ENCODE results near the gene WNT5B.
A peak's percentile ranks its signal among the peaks of the same experiment; 100 is the strongest.

WNT5B gene

GRCh38 chr12:1656902-1657301 lies 27.9 kb downstream of the WNT5B start:
- no peak overlapping the region for H2BK120ac ChIP-seq (ENCODE audit: low read depth, low read length)
- H3K14ac ChIP-seq (ENCODE audit: low read length), result no peak overlapping the region
- no peak overlapping the region for H4K91ac ChIP-seq (ENCODE audit: low read depth, low read length, poor library complexity)
- no peaks in the 10 kb centered on the region for H3K79me1 ChIP-seq (ENCODE audit: low read depth, low read length)
- H3K18ac ChIP-seq (ENCODE audit: low read length), result peak overlapping the region; percentile 65
- no peak overlapping the region for H2AFZ ChIP-seq (ENCODE audit: low read length)
- no peak overlapping the region for H3K4ac ChIP-seq (ENCODE audit: low read length)
- no peak for DNase-seq (ENCODE audit: low spot score)
- no peaks in the 10 kb centered on the region for H3K9me3 ChIP-seq (replicated peaks in 1 of 2; ENCODE audit: control insufficient read depth in 2 of 2, insufficient read depth in 1 of 2, low read depth in 1 of 2, low read length in 2 of 2)
- no peak overlapping the region for H2BK15ac ChIP-seq (ENCODE audit: low read length)
- H3K27me3 ChIP-seq (ENCODE audit: control insufficient read depth in 3 of 3, insufficient read depth in 3 of 3, low read depth in 1 of 3, low read length in 3 of 3), result peaks cover 0 to 50% (median 3%) of the 10 kb centered on the region in 3 experiments
- no peak overlapping the region for H2BK12ac ChIP-seq (ENCODE audit: low read length)
- H3K4me1 ChIP-seq (ENCODE audit: control insufficient read depth in 2 of 2, insufficient read depth in 1 of 2, low read depth in 1 of 2, low read length in 2 of 2), result peaks cover 0 to 3% of the 10 kb centered on the region in 2 donors
- no peak overlapping the region for H2BK5ac ChIP-seq (ENCODE audit: low read length)
- H3K9ac ChIP-seq (ENCODE audit: low read depth, low read length, poor library complexity), result no peak overlapping the region
- H3K4me3 ChIP-seq (ENCODE audit: low read length in 2 of 2), result no peak overlapping the region
- H2AK5ac ChIP-seq (ENCODE audit: low read depth, low read length), result no peak overlapping the region
- peaks cover 0 to 5% of the 10 kb centered on the region in 2 donors for H3K36me3 ChIP-seq (replicated peaks in 1 of 2; ENCODE audit: control insufficient read depth in 2 of 2, insufficient read depth in 2 of 2, low read length in 2 of 2)
- no CpG with 5 or more reads among the region's 12 CpGs for WGBS, 2 donors (ENCODE audit: extremely low coverage in 2 of 2, insufficient read length in 2 of 2, insufficient replicate concordance in 1 of 2)
- H3K4me2 ChIP-seq (ENCODE audit: insufficient read depth, low read length, poor library complexity, severe bottlenecking), result no peak overlapping the region
- no peak overlapping the region for H3K27ac ChIP-seq (replicated peaks; ENCODE audit: low read length)
- no peak overlapping the region for H4K8ac ChIP-seq (ENCODE audit: low read depth, low read length)
- H3K23ac ChIP-seq (ENCODE audit: low read depth, low read length, poor library complexity), result no peak overlapping the region

GRCh38 chr12:1657688-1658087 lies 28.7 kb downstream of the WNT5B start:
- Histone ChIP-seq H3K4ac (ENCODE audit: low read length) (no peak overlapping the region), H3K4me1 (ENCODE audit: control insufficient read depth in 2 of 2, insufficient read depth in 1 of 2, low read depth in 1 of 2, low read length in 2 of 2) (peaks cover 0 to 3% of the 10 kb centered on the region in 2 donors), H2AK5ac (ENCODE audit: low read depth, low read length) (no peak overlapping the region), H4K91ac (ENCODE audit: low read depth, low read length, poor library complexity) (no peak overlapping the region), H2BK5ac (ENCODE audit: low read length) (no peak overlapping the region), H2BK12ac (ENCODE audit: low read length) (no peak overlapping the region), H3K27ac (replicated peaks; ENCODE audit: low read length) (no peak overlapping the region), H3K4me3 (ENCODE audit: low read length in 2 of 2) (no peak overlapping the region), H2AFZ (ENCODE audit: low read length) (no peak overlapping the region), H4K8ac (ENCODE audit: low read depth, low read length) (no peak overlapping the region), H3K36me3 (replicated peaks in 1 of 2; ENCODE audit: control insufficient read depth in 2 of 2, insufficient read depth in 2 of 2, low read length in 2 of 2) (peaks cover 0 to 5% of the 10 kb centered on the region in 2 donors), H3K14ac (ENCODE audit: low read length) (no peak overlapping the region), H3K4me2 (ENCODE audit: insufficient read depth, low read length, poor library complexity, severe bottlenecking) (no peak overlapping the region), H3K18ac (ENCODE audit: low read length) (no peak overlapping the region), H3K27me3 (ENCODE audit: control insufficient read depth in 3 of 3, insufficient read depth in 3 of 3, low read depth in 1 of 3, low read length in 3 of 3) (peaks cover 0 to 48% (median 4%) of the 10 kb centered on the region in 3 experiments), H3K23ac (ENCODE audit: low read depth, low read length, poor library complexity) (no peak overlapping the region), H2BK15ac (ENCODE audit: low read length) (no peak overlapping the region), H3K9ac (ENCODE audit: low read depth, low read length, poor library complexity) (no peak overlapping the region), H3K79me1 (ENCODE audit: low read depth, low read length) (no peaks in the 10 kb centered on the region), H2BK120ac (ENCODE audit: low read depth, low read length) (no peak overlapping the region), H3K9me3 (replicated peaks in 1 of 2; ENCODE audit: control insufficient read depth in 2 of 2, insufficient read depth in 1 of 2, low read depth in 1 of 2, low read length in 2 of 2) (no peaks in the 10 kb centered on the region)
- no CpG with 5 or more reads among the region's 1 CpG for WGBS, 2 donors (ENCODE audit: extremely low coverage in 2 of 2, insufficient read length in 2 of 2, insufficient replicate concordance in 1 of 2)
- no peak for DNase-seq (ENCODE audit: low spot score)

GRCh38 chr12:1660304-1661187 lies 31.5 kb downstream of the WNT5B start:
- Histone ChIP-seq H3K4ac (ENCODE audit: low read length) (no peak overlapping the region), H3K18ac (ENCODE audit: low read length) (no peak overlapping the region), H2AK5ac (ENCODE audit: low read depth, low read length) (no peak overlapping the region), H3K9ac (ENCODE audit: low read depth, low read length, poor library complexity) (no peak overlapping the region), H3K4me1 (ENCODE audit: control insufficient read depth in 2 of 2, insufficient read depth in 1 of 2, low read depth in 1 of 2, low read length in 2 of 2) (peaks cover 0 to 3% of the 10 kb centered on the region in 2 donors), H3K4me2 (ENCODE audit: insufficient read depth, low read length, poor library complexity, severe bottlenecking) (no peak overlapping the region), H3K27me3 (ENCODE audit: control insufficient read depth in 3 of 3, insufficient read depth in 3 of 3, low read depth in 1 of 3, low read length in 3 of 3) (peaks cover 0 to 60% (median 12%) of the 10 kb centered on the region in 3 experiments), H3K36me3 (replicated peaks in 1 of 2; ENCODE audit: control insufficient read depth in 2 of 2, insufficient read depth in 2 of 2, low read length in 2 of 2) (no peaks in the 10 kb centered on the region), H3K4me3 (ENCODE audit: low read length in 2 of 2) (no peak overlapping the region), H3K14ac (ENCODE audit: low read length) (no peak overlapping the region), H2BK120ac (ENCODE audit: low read depth, low read length) (no peak overlapping the region), H3K23ac (ENCODE audit: low read depth, low read length, poor library complexity) (no peak overlapping the region), H4K8ac (ENCODE audit: low read depth, low read length) (no peak overlapping the region), H2AFZ (ENCODE audit: low read length) (peak overlapping the region; percentile 23), H3K9me3 (replicated peaks in 1 of 2; ENCODE audit: control insufficient read depth in 2 of 2, insufficient read depth in 1 of 2, low read depth in 1 of 2, low read length in 2 of 2) (peaks cover 0 to 4% of the 10 kb centered on the region in 2 donors), H2BK5ac (ENCODE audit: low read length) (no peak overlapping the region), H3K79me1 (ENCODE audit: low read depth, low read length) (no peaks in the 10 kb centered on the region), H4K91ac (ENCODE audit: low read depth, low read length, poor library complexity) (no peak overlapping the region), H2BK15ac (ENCODE audit: low read length) (no peak overlapping the region), H2BK12ac (ENCODE audit: low read length) (no peak overlapping the region), H3K27ac (replicated peaks; ENCODE audit: low read length) (no peak overlapping the region)
- DNase-seq (ENCODE audit: low spot score), result no peak
- no CpG with 5 or more reads among the region's 20 CpGs for WGBS, 2 donors (ENCODE audit: extremely low coverage in 2 of 2, insufficient read length in 2 of 2, insufficient replicate concordance in 1 of 2)

GRCh38 chr12:1661553-1662335 lies 32.7 kb downstream of the WNT5B start:
- Histone ChIP-seq H3K14ac (ENCODE audit: low read length) (peak overlapping the region; percentile 94), H3K23ac (ENCODE audit: low read depth, low read length, poor library complexity) (no peak overlapping the region), H2BK12ac (ENCODE audit: low read length) (no peak overlapping the region), H2AFZ (ENCODE audit: low read length) (peak overlapping the region; percentile 99), H3K27ac (replicated peaks; ENCODE audit: low read length) (no peak overlapping the region), H2BK15ac (ENCODE audit: low read length) (peak overlapping the region; percentile 49), H3K36me3 (replicated peaks in 1 of 2; ENCODE audit: control insufficient read depth in 2 of 2, insufficient read depth in 2 of 2, low read length in 2 of 2) (no peaks in the 10 kb centered on the region), H3K27me3 (ENCODE audit: control insufficient read depth in 3 of 3, insufficient read depth in 3 of 3, low read depth in 1 of 3, low read length in 3 of 3) (peaks cover 0 to 54% (median 12%) of the 10 kb centered on the region in 3 experiments), H3K4me1 (ENCODE audit: control insufficient read depth in 2 of 2, insufficient read depth in 1 of 2, low read depth in 1 of 2, low read length in 2 of 2) (peaks cover 0 to 3% of the 10 kb centered on the region in 2 donors), H2BK120ac (ENCODE audit: low read depth, low read length) (no peak overlapping the region), H3K4me3 (ENCODE audit: low read length in 2 of 2) (peak overlapping the region; percentile 71 to 88), H2AK5ac (ENCODE audit: low read depth, low read length) (no peak overlapping the region), H3K79me1 (ENCODE audit: low read depth, low read length) (no peaks in the 10 kb centered on the region), H3K4me2 (ENCODE audit: insufficient read depth, low read length, poor library complexity, severe bottlenecking) (peak overlapping the region; percentile 89), H4K8ac (ENCODE audit: low read depth, low read length) (no peak overlapping the region), H2BK5ac (ENCODE audit: low read length) (peak overlapping the region; percentile 66), H3K4ac (ENCODE audit: low read length) (no peak overlapping the region), H4K91ac (ENCODE audit: low read depth, low read length, poor library complexity) (no peak overlapping the region), H3K9ac (ENCODE audit: low read depth, low read length, poor library complexity) (peak overlapping the region; percentile 86), H3K18ac (ENCODE audit: low read length) (peak overlapping the region; percentile 99), H3K9me3 (replicated peaks in 1 of 2; ENCODE audit: control insufficient read depth in 2 of 2, insufficient read depth in 1 of 2, low read depth in 1 of 2, low read length in 2 of 2) (peaks cover 0 to 4% of the 10 kb centered on the region in 2 donors)
- DNase-seq (ENCODE audit: low spot score), result peak; percentile 66
- no CpG with 5 or more reads among the region's 69 CpGs for WGBS, 2 donors (ENCODE audit: extremely low coverage in 2 of 2, insufficient read length in 2 of 2, insufficient replicate concordance in 1 of 2)

All from neuronal stem cell (in vitro differentiated cells).